Caki2 (cell line): ENCODE results near the gene GRIK2. TPM values are rescaled to one million over a fixed set of nuclear protein-coding genes. Genes with fewer than 3 reads are reported as not detected.
"Not testable (repeated sequence)": the region's sequence is repeated elsewhere in the genome, so short reads cannot be mapped to it uniquely, and the experiment has no call there.

ENCODE experiments used
- DNase-seq: peaks from one replicate; pipeline ENCODE4 v3.0.0-alpha.2; 2015; ENCODE audit warnings: low read depth
- in situ Hi-C: cut with HindIII; loops from 2 replicates; pipeline ENCODE4 v1.10.0; 2016; ENCODE audit warnings: low sequenced_read_pairs, low pct_unique_long_range_greater_than_20kb, mixed read lengths
- total RNA-seq: library from RNA; depleted of rRNA; stranded (reverse); fragments of >200 nt; shearing (Covaris generic); gene quantifications from 2 replicates; pipeline ENCODE4 v1.2.3, GENCODE V29; 2014; ENCODE audit warnings: low replicate concordance

Gene GRIK2
- total RNA-seq, 1 experiment from 2014 or later: 0.03 TPM

- no peak for DNase-seq
- in situ Hi-C loops: no loop called here
Observed at GRCh38 chr6:102085257-102085656, 691.7 kb downstream of the GRIK2 start.

- in situ Hi-C loops, DNase-seq: not testable (repeated sequence)
Observed at GRCh38 chr6:102088160-102088559, 694.7 kb downstream of the GRIK2 start.

GRCh38 chr6:102114402-102114801, 720.9 kb downstream of the GRIK2 start:
- in situ Hi-C loops: no loop called here
- no peak for DNase-seq

- in situ Hi-C loops: no loop called here
- DNase-seq: no peak
Observed at GRCh38 chr6:102115911-102116310, 722.4 kb downstream of the GRIK2 start.

- in situ Hi-C loops: no loop called here
- no peak for DNase-seq
Observed at GRCh38 chr6:102118034-102118433, 724.5 kb downstream of the GRIK2 start.
